ENCODE measurements around the gene TAS2R42. TPM values are rescaled to one million over a fixed set of nuclear protein-coding genes. Genes with fewer than 3 reads are reported as not detected.

Gene TAS2R42
- total RNA-seq, 2 experiments from 2014 or later, result not detected

DNA sequence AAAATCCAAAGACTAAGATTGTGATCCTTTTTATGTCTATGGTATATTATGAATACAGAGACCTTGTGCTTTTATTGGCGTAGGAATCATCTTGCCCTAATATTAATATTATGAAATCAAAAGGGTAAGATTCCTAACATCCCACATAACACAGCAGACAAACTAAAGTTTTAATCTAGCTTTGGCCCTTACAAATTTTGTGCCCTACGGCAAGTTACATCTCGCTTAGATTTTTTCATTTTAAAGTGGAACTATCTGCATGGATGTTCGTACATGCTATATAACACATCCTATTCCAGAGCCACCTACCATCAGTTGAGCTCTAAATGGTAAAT, 16.0 kb downstream of the TAS2R42 start:
- Mint-ChIP-seq H3K36me3 (ENCODE audit: low read depth) (peaks cover 67% of the 10 kb centered on the region), H3K9me3 (no peaks in the 10 kb centered on the region), H3K4me1 (peaks cover 62% of the 10 kb centered on the region)

DNA sequence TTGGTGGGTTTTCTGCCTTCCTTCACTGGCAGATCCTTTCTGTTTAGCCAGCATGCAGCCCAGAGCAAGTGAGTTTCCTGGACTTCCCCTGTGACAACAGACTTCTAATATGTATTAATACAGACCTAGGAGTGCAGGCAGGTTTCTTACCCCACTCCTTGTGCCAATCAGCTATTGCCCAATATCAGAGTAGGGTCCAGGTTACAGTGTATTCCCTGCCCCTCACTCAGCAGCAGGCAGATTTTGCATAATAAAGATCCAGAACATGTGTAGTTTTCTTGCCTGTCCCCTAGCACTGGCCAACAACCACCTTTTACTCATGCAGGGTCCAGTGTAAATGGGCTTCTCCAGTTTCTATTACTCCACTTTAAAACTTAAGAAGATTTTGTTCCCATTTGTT, 20.4 kb downstream of the TAS2R42 start:
- Mint-ChIP-seq H3K4me3 (no peak overlapping the region), H3K27me3 (no peaks in the 10 kb centered on the region), H3K9me3 (no peaks in the 10 kb centered on the region), H3K4me1 (peaks cover 54% of the 10 kb centered on the region), H3K27ac (no peak overlapping the region), H3K36me3 (ENCODE audit: low read depth) (peaks cover 64% of the 10 kb centered on the region)
- DNase-seq, result no peak
- ChIA-PET POLR2A (no interaction called here), CTCF (no interaction called here)

More for the DNA sequence above, 16.0 kb downstream of the TAS2R42 start:
- ChIA-PET CTCF (no interaction called here), POLR2A (interaction anchor here (0.6 kb wide), 1 partner anchor 98 kb away, joined by 5 read pairs; no protein-coding TSS in a partner anchor)
- H3K4me3 Mint-ChIP-seq, result peak overlapping the region; percentile 96
- no peak for DNase-seq
- H3K27me3 Mint-ChIP-seq, result no peaks in the 10 kb centered on the region
- H3K27ac Mint-ChIP-seq, result peak overlapping the region; percentile 100

DNA sequence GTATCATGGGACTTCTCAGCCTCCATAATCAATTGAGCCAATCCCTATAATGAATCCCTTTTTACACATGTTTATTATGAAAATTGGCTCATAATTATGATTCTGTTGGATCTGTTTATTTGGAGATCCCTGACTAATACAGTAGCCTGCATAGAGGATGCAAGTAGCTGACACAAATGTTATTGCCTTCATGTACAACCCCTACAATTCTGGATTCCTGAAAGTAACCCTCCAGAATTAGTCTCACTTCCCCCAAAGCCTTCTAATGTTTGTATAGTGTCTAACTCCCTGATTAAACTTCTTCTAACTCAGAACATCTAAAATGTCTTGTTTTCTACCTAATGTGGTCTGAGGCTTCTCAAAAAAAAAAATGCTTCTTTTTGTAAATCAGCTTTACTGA, 22.4 kb downstream of the TAS2R42 start:
- H3K4me1 Mint-ChIP-seq, result peaks cover 48% of the 10 kb centered on the region
- H3K36me3 Mint-ChIP-seq (ENCODE audit: low read depth), result peaks cover 65% of the 10 kb centered on the region
- CTCF ChIA-PET, result interaction anchor here (1.2 kb wide), 1 partner anchor 11 kb away, joined by 3 read pairs; no protein-coding TSS in a partner anchor
- DNase-seq, result no peak
- H3K9me3 Mint-ChIP-seq, result no peaks in the 10 kb centered on the region
- H3K27ac Mint-ChIP-seq, result no peak overlapping the region
- no peak overlapping the region for H3K4me3 Mint-ChIP-seq
- POLR2A ChIA-PET, result no interaction called here
- no peaks in the 10 kb centered on the region for H3K27me3 Mint-ChIP-seq

DNA sequence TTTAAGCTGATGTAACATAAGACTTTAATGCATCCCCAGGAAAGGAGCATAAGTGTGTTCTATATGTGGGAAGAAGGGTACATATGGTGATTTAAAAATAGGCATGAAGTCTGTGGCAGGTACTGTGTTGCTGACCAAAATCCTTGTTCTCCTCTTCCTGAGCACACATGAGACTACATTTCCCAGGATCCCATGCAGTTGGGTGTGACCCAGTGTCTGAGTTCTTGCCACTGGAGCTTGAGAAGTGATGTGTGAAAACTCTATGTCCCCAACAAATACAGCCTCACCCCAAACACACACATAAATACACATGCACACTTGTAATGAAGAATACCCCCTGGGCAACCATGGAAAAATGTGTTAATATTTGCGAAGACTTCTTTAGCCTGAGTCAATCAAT, 24.2 kb downstream of the TAS2R42 start:
- Mint-ChIP-seq H3K27ac (no peak overlapping the region), H3K27me3 (no peaks in the 10 kb centered on the region), H3K9me3 (no peaks in the 10 kb centered on the region), H3K36me3 (ENCODE audit: low read depth) (peaks cover 60% of the 10 kb centered on the region), H3K4me1 (peaks cover 31% of the 10 kb centered on the region), H3K4me3 (no peak overlapping the region)
- POLR2A ChIA-PET, result no interaction called here
- no peak for DNase-seq
- CTCF ChIA-PET, result no interaction called here

DNA sequence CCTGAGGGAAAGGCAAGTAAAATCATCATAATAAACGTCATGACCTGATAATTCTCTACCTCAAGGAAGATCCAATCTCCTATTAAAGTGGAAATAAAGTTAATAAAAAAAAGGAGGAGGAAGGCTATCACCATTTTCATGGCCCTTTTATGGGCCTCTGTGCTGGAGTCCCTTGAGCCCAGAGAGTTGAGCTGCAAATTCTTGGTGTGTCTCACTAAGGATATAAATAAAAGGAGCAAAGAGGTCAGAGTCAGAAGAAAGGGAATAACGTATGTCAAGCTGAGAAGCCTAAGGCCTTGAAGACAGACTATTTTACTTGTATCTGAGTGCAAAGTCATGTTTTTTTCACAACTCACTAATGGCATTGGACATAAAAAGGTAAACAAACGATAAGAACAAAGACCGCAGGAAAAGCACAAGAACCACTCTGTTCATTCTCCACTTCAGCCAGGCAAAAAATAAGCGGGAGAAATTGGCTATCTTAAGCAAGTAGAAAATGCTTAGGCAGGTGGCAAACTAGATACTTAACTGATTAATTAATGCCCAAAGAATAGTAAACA, 27.8 kb downstream of the TAS2R42 start:
- H3K4me3 Mint-ChIP-seq, result no peak overlapping the region
- ChIA-PET POLR2A (interaction anchor here (1.0 kb wide), 1 partner anchor 13 kb away, joined by 3 read pairs; no protein-coding TSS in a partner anchor), CTCF (no interaction called here)
- H3K27me3 Mint-ChIP-seq, result no peaks in the 10 kb centered on the region
- no peak overlapping the region for H3K27ac Mint-ChIP-seq
- no peak for DNase-seq
- H3K9me3 Mint-ChIP-seq, result peaks cover 16% of the 10 kb centered on the region
- H3K36me3 Mint-ChIP-seq (ENCODE audit: low read depth), result peaks cover 54% of the 10 kb centered on the region
- peaks cover 14% of the 10 kb centered on the region for H3K4me1 Mint-ChIP-seq

DNA sequence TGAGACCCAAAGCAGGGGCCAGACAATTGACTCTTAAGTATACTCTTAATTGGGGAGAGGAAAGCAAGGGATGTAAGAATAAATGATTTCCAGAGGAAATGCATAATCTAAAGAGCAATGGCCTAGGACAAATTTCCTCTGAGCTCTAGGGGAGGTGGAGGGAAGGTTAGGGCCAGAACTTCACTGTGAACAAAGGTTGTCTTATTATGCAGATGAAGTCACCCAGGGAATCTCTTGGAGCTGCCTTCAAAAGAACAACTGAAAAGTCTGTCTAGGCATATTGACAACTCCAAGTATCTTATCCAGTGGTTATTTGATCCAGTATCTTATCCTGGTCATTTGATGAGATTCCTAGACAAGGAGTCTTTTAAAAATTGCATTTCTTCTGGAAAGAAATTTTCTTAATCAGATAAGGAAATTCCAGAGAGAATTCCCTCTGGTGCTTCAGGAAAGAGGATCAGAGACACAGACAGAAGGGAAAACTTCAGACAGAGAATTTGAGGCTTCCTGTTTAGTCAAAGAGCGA, 32.3 kb downstream of the TAS2R42 start:
- ChIA-PET POLR2A (no interaction called here), CTCF (interaction anchor here (1.0 kb wide), 1 partner anchor 9 kb away, joined by 3 read pairs; no protein-coding TSS in a partner anchor)
- Mint-ChIP-seq H3K36me3 (ENCODE audit: low read depth) (peaks cover 45% of the 10 kb centered on the region), H3K4me1 (peaks cover 3% of the 10 kb centered on the region), H3K27ac (no peak overlapping the region), H3K27me3 (no peaks in the 10 kb centered on the region), H3K4me3 (no peak overlapping the region), H3K9me3 (peaks cover 23% of the 10 kb centered on the region)
- no peak for DNase-seq

DNA sequence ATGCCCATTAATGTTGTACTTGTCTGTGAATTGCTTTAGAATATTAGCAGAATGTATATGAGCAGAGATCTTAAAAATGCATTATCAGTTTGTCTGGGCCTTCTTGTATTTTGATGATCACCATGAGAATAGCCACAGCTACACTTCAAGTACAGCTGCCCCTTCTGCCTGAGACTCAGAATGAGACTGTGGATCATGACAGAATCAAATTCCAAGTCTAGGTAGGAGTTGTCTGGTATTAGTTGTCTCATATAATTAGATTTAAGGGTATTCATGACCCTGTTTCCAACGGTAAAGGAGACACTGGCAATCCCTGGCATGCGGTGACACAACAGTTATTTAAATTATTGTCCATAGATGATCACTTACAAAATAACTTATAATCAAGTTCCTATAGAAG, 34.0 kb downstream of the TAS2R42 start:
- H3K9me3 Mint-ChIP-seq, result peaks cover 23% of the 10 kb centered on the region
- H3K36me3 Mint-ChIP-seq (ENCODE audit: low read depth), result peaks cover 38% of the 10 kb centered on the region
- H3K4me1 Mint-ChIP-seq, result peaks cover 3% of the 10 kb centered on the region
- POLR2A ChIA-PET, result no interaction called here
- H3K27me3 Mint-ChIP-seq, result no peaks in the 10 kb centered on the region
- no peak overlapping the region for H3K27ac Mint-ChIP-seq
- no peak for DNase-seq
- CTCF ChIA-PET, result no interaction called here
- H3K4me3 Mint-ChIP-seq, result no peak overlapping the region

DNA sequence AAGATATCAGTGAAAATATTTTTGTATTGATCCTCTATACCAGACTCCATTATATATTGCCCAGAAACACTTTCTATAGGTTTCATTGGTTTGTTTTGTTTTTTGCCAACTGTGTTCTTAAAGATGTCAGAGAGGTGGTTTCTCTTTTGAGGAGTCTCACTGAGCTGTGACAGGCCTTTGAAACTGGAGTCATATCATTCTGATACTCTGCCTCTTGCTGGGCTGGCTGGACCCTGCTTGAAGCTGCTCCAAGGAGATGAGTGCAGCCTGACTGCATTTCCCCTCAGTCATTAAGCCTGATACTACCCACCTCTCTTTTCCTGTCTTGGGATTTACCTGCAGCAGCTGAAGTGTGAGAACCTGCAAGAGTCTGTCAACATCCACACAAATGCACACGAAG, 35.9 kb downstream of the TAS2R42 start:
- Mint-ChIP-seq H3K27me3 (no peaks in the 10 kb centered on the region), H3K4me3 (no peak overlapping the region), H3K9me3 (peaks cover 19% of the 10 kb centered on the region), H3K27ac (no peak overlapping the region), H3K4me1 (peaks cover 2% of the 10 kb centered on the region), H3K36me3 (ENCODE audit: low read depth) (peaks cover 31% of the 10 kb centered on the region)
- DNase-seq, result no peak
- ChIA-PET POLR2A (no interaction called here), CTCF (interaction anchor here (0.6 kb wide), 1 partner anchor 10 kb away, joined by 3 read pairs; no protein-coding TSS in a partner anchor)

DNA sequence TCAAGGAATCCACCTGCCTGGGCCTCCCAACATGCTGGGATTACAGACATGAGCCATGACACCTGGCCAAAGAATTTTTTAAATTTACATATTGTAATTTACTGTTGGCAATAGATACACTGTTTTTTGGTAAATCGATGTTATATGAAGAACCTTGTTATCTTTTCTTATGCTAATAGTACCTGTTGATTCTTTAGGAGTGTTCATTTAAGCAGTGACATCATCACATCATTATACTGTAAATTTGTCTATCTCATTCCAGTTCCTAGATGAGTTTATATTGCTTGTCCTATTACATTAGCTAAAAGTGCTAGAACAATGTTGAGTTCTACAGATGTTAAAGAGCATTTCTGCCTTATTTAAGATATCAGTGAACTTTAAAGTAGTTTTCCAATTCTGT, 39.3 kb downstream of the TAS2R42 start:
- Mint-ChIP-seq H3K4me1 (peaks cover 2% of the 10 kb centered on the region), H3K9me3 (peaks cover 33% of the 10 kb centered on the region)
- CTCF ChIA-PET, result no interaction called here

DNA sequence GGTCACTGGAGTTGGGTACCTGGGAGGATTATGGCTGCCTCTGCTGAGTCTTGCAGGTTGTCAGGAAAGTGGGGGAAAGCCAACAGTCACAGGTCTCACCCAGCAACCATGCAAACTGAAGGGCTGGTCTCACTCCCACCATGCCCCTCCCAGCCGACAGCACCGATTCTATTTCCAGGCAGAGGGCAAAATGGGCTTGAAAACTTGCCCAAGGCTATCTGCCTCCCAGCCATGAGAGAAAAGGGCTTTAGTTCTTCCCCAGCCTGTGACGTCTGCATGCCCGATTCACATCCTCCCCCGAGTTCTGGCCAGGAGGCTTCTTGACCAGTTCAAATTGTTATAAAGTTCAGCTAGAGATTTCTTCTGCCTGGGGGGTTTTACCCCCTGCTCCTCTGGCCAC, 42.4 kb downstream of the TAS2R42 start:
- DNase-seq, result no peak
- Mint-ChIP-seq H3K36me3 (ENCODE audit: low read depth) (peaks cover 46% of the 10 kb centered on the region), H3K4me1 (no peaks in the 10 kb centered on the region), H3K9me3 (peaks cover 39% of the 10 kb centered on the region), H3K27me3 (no peaks in the 10 kb centered on the region), H3K4me3 (no peak overlapping the region), H3K27ac (no peak overlapping the region)
- ChIA-PET CTCF (no interaction called here), POLR2A (no interaction called here)

More for the DNA sequence above, 39.3 kb downstream of the TAS2R42 start:
- DNase-seq, result no peak
- Mint-ChIP-seq H3K4me3 (no peak overlapping the region), H3K36me3 (ENCODE audit: low read depth) (peaks cover 40% of the 10 kb centered on the region), H3K27me3 (no peaks in the 10 kb centered on the region), H3K27ac (no peak overlapping the region)
- POLR2A ChIA-PET, result no interaction called here

DNA sequence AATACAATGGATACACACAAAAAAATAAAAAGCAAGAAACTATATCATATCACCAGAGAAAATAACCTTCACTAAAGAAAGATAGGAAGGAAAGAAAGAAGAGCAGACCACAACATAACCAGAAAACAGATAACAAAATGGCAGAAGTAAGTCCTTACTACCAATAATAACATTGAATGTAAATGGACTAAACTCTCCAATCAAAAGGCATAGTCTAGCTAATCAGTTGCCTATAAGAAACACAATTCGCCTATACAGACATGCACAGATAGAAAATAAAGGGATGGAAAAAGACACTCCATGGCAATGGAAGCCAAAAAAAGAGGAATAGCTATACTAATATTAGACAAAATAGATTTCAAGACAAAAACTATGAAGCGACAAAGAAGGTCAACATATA, 43.4 kb downstream of the TAS2R42 start:
- ChIA-PET CTCF (no interaction called here), POLR2A (no interaction called here)
- peaks cover 43% of the 10 kb centered on the region for H3K36me3 Mint-ChIP-seq (ENCODE audit: low read depth)

DNA sequence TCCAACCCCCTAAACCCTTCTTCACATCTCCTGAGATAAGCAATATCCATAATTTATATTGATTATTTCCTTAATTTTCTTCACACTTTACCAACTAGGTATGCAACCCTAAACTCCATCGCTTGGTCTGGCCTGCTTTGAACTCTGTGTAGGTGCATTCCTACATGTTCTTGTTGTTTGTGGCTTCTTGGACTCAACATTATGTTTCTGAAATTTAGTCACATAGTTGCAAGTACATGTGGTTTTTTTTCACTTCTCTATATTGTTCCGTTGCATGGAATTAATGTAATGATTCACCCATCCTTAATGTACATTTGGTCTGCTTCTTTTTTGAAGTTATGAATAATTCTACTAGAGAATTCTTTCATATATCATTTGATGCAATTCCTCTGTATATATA, 50.7 kb downstream of the TAS2R42 start:
- ChIA-PET POLR2A (no interaction called here), CTCF (no interaction called here)
- H3K36me3 Mint-ChIP-seq (ENCODE audit: low read depth), result peaks cover 19% of the 10 kb centered on the region

More for the DNA sequence above, 43.4 kb downstream of the TAS2R42 start:
- no peaks in the 10 kb centered on the region for H3K27me3 Mint-ChIP-seq
- no peak overlapping the region for H3K4me3 Mint-ChIP-seq
- H3K27ac Mint-ChIP-seq, result no peak overlapping the region
- DNase-seq, result no peak
- H3K9me3 Mint-ChIP-seq, result peaks cover 39% of the 10 kb centered on the region
- no peaks in the 10 kb centered on the region for H3K4me1 Mint-ChIP-seq

More for the DNA sequence above, 50.7 kb downstream of the TAS2R42 start:
- H3K9me3 Mint-ChIP-seq, result peaks cover 2% of the 10 kb centered on the region
- H3K27ac Mint-ChIP-seq, result no peak overlapping the region
- DNase-seq, result no peak
- H3K4me1 Mint-ChIP-seq, result no peaks in the 10 kb centered on the region
- no peaks in the 10 kb centered on the region for H3K27me3 Mint-ChIP-seq
- no peak overlapping the region for H3K4me3 Mint-ChIP-seq
